Kasumi-1 (cell line): Measurements from ENCODE around the gene DNAAF1.

Experiments used
- DNase-seq, 2 experiments: peaks; one replicate each; lab custom pipeline; 2025; lab: John Stamatoyannopoulos, UW

The DNAAF1 gene

DNA sequence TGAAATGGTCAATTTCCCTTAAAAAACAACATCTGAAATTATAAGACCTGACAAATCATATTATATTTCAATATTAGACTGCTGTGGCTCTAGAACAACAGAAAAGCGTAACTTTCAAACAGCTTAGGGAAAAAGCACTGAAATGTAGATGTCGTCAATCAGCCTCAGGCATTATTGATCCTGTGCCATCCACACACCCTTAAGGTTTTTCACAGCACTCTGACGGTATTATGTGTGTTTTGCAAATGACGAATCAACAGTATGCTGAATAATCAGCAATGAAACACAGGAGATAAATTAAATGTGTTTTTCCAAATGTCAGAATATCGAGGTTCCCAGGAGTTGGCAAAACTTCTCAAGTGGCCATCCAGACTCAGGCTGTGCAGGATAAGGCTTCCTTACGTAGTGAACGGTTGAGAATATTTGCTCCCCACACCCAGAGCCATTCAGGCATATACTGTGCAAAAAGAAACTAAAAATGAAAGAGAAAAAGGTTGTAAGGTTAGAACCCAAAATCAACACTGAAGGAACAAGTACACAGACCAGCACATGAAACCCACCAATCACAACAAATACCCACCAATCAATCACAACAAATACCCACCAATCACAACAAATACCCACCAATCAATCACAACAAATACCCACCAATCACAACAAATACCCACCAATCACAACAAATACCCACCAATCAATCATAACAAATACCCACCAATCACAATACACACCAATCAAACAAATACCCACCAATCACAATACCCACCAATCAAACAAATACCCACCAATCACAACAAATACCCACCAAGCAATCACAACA is 20.6 kb upstream of the DNAAF1 start:
- DNase-seq: no peak

- DNase-seq: no peak
These were observed 14.0 kb upstream of the DNAAF1 start for GRCh38 chr16:84131117-84131516.

GRCh38 chr16:84132527-84133285 is 12.4 kb upstream of the DNAAF1 start:
- peak; percentile 17 to 45 for DNase-seq

DNA sequence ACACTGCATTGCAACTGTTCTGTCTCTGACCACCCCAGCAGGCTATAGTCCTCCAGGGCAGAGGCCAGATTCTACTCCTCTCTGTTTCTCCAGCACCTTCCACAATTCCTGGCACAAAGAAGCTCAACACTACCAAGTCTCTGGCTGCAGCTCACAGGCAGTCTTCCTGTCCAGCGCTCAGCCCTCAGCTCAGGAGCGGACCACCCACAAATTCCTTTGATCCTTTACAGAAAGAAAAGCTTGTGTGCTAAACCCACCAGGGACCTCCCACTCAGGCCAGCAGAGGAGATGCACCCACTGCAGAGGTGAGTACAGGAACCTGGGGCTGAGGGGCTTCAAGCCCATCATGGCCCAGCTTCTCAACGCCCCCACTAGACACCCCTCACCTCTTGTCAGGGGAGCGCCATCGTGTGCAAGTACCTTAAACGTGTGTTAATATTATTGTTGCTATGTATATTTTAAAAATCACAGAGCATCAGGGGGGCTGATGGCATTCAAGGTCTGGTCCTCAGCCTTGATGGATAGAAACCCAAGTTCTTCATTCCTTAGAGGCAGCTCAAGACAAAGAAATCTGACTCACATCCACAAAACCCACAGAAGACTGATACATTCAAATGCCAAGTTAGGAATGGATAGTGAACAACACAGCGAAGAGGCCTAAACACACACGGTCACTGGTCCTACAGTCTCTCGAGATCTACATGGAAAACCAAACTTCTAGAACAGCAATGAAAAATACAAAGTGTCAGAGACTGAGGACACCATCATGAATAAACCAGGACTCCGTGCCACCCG is 8.6 kb upstream of the DNAAF1 start:
- no peak for DNase-seq

DNA sequence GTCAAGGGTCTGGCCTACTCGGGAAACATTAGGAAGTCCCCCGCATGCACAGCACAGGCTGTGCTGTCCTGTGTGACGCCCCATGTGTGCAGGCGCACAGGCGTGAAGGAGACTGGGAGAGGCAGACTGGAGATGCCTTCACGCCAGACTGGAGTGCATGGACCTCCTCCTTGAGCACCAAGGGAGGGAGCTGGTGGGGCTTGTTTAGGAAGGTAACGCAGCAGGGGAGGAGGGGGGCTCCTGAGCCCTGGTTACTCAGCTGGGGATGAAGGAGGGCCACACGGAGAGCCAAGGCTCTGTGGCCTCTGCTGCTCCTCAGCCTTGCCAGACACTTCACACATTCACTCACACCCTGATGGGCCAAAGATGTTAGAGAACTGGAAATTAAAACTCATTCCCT is 7.8 kb upstream of the DNAAF1 start:
- DNase-seq: no peak

GRCh38 chr16:84137769-84138357 is 7.2 kb upstream of the DNAAF1 start:
- no peak for DNase-seq

DNA sequence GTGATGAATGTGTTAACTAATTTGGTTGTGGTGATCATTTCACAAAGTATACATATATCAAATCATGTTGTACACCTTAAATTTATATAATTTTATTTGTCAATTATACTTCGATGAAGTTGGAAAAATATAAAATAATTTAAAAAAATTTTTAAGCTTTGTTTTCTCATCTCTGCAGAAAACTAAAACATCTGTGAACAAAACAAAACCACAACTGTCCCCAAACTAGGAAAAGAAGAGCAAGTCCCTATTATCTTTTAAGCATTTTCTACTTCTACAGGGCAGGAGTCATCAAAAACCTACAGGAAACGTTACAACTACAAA is 6.6 kb upstream of the DNAAF1 start:
- DNase-seq: no peak

DNA sequence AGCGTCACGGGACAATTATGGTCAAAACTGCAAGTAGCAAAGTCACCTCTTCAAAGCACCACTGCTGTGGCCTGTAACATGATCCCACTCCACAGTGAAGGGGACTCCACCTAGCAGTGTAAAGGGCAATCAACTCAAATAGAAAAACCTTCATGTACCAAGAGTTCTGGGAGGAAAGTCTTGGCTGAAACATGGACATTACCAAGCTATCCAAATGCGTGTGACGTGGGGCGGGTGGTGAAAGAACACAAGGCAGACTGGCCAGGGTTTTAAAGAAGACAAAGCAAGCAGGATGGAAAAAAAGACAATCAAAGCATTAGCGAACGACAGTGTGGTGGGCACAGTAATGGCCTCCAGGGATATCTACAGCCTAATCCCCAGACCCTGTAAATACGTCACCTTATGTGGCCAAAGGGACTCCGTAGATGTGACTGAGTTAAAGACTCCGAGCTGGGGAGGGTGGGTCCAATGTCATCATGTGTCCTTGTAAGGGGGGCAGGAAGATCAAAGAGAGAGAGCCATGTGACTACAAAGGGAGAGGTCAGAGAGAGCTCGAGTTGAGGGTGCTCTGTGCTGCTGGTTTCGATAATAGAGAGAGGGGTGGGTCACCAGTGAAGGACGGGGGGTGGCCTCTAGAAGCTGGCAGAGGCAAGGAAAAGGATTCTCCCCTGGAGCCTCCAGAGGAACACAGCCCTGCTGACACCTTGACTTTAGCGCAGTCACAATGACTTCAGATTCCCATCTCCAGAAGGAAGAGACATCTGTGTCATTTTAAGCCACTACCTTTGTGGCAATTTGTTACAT is 6.1 kb upstream of the DNAAF1 start:
- DNase-seq: peak; percentile 70 to 82

GRCh38 chr16:84139628-84140258 is 5.4 kb upstream of the DNAAF1 start:
- no peak for DNase-seq

DNA sequence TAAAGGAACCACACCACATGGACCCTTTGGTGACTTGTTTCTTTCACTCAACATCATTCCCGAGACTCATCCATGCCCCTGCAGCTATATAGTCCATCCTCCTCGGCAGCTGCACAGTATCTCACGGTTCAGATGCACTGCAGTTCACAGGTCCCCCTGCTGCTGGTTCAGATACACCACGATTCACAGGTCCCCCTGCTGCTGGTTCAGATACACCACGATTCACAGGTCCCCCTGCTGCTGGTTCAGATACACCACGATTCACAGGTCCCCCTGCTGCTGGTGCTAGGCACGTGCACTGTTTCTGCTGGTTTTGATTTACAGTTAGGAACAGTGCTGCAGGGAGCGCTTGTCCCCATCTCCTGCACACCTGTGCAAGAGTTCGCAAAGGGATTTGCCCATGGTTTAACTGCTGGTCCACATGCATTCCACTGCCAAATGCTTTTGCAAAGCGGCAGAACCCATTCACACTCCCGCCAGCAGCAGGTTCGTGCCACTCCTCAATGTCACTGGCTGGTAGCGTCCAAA is 3.9 kb upstream of the DNAAF1 start:
- peak; percentile 33 to 49 for DNase-seq

DNA sequence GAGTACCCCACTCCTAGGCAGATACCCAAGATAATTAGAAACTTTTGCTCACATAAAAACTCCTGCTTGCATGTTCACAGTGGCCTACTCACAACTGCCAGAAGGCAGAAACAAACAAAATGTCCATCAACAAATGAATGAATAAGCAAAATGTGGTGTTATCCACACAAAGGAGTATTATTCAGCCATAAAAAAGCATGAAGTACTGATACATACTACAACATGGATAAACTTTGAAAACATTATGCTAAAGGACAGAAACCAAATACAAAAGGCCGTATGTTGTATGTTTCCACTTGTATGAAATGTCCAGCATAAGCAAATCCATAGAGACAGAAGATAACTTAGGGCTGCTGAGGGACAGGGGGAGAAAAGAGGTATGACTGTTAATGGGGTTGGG is 2.0 kb upstream of the DNAAF1 start:
- no peak for DNase-seq

GRCh38 chr16:84143784-84144199 is 1.3 kb upstream of the DNAAF1 start:
- no peak for DNase-seq

- peak; percentile 40 to 45 for DNase-seq
These were observed 774 bp upstream of the DNAAF1 start for GRCh38 chr16:84144209-84144858.

- no peak for DNase-seq
These were observed 5.8 kb downstream of the DNAAF1 start for GRCh38 chr16:84150926-84151325.

GRCh38 chr16:84153660-84154214 is 8.6 kb downstream of the DNAAF1 start:
- DNase-seq: no peak

DNA sequence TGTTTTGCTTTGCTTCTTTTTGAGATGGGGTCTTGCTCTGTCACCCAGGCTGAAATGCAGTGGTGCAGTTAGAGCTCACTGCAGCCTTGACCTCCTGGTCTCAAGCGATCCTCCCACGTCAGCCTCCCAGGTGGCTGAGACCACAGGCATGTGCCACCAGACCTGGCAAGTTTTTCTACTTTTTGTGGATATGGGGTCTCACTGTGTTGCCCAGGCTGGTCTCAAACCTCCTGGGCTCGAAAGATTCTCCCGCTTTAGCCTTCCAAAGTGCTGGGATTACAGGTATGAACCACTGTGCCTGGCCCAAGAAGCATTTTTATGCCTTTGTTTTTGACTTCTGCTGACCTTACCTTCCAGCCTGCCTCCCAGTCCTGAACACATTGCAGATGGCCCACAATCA is 10.1 kb downstream of the DNAAF1 start:
- DNase-seq: no peak

GRCh38 chr16:84155771-84156170 is 10.7 kb downstream of the DNAAF1 start:
- DNase-seq: no peak

GRCh38 chr16:84156342-84156784 is 11.3 kb downstream of the DNAAF1 start:
- peak; percentile 13 to 24 for DNase-seq

- no peak for DNase-seq
These were observed 13.9 kb downstream of the DNAAF1 start for GRCh38 chr16:84159007-84159406.

GRCh38 chr16:84159800-84160199 is 14.7 kb downstream of the DNAAF1 start:
- no peak for DNase-seq
